Activated CD8-positive, alpha-beta memory T cell treated with anti-CD3 and anti-CD28 coated beads for 48 hours (primary cell): ENCODE data around the gene ZNF599.
A peak's percentile ranks its signal among the peaks of the same experiment; 100 is the strongest.
"Not testable (repeated sequence)": the region's sequence is repeated elsewhere in the genome, so short reads cannot be mapped to it uniquely, and the experiment has no call there.

ENCODE experiments used
- DNase-seq, 3 experiments: peaks; one replicate each; pipeline ENCODE4 v3.0.0-alpha.2; 2020; ENCODE audit warnings: low read depth in 2 of 3, low spot score in 2 of 3

The ZNF599 gene

DNA sequence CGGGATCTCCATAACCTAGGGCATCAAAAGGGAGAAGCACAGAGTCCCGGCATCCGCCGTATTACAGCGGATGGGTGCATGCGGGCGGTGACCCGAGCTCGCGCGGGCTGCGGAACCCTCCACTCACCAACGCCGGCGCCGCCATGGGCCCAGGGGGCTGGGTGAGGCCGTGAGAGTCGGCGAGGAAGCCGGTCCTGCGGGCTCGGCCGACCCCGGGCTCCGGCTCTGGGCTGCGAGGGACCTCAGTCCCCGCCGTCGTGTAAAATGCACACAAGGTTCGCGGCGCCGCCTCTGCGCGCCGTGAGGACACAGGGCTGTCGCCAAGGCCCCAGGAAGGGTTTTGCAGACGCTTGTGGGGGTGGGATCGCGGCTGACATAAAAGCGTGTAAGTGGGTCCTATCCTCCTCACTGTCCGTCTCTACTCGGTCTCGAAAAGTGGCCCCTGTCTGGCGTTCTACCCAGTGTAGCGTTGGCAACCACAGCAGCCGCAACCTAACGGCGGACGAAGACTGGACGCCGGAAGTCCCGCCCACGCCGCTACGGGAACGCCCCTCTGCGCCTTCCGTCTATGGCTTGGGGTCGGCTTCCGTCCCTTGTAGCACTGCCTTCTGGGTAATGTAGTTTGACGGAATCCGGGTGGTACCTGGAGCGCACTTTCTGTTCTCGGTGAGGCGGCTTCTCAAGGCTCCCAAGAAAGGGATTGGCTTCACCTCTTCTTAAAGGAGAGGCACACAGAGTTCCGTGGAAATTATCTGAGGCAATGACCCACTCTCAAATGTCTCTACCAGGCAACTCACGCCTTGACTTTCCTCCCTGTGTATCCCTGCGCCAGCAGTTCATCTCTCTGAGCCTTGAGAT lies at the start of gene ZNF599:
Gene ZNF599 (minus strand): TSS at position 519 of the 858 bp plus-strand sequence. CDS start 374 bp downstream, at position 145.
- peak; percentile 74 to 80 (median 77) for DNase-seq

DNA sequence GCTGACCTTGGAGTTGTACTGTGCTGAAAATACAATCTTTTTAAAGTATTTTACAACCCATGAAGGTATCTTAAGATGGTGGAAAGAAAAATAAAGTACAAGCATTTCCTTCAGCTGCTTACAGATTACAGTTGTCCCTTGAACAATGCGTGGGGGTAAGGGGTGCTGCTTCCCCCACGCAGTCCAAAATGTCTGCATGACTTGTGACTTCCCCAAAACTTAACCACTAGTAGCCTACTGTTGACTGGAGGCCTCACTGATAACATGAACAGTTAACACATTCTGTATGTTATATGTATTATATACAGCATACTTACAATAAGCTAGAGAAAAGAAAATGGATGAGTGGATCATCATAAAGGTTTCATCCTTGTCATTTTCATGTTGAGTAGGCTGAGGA lies 45.3 kb upstream of the ZNF599 start:
- no peak for DNase-seq

DNA sequence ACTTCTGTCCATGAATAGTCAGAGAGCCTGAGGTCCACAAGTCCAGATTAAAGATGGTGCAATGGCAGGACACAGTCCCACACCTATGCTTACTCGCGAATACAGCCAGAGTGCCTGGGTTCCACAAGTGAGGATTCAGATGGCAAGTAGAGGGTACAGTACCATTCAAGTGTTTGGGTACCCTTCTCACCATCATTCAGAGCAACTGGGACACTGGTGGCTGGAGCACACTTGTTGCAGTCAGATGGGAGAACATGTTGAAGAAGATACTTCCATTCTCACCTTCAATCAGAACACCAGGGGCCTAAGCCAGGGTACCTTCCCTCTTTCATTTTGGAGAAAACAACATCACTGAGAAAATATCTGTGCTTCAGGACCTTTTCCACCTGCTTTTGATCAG lies 43.7 kb upstream of the ZNF599 start:
- no peak for DNase-seq

DNA sequence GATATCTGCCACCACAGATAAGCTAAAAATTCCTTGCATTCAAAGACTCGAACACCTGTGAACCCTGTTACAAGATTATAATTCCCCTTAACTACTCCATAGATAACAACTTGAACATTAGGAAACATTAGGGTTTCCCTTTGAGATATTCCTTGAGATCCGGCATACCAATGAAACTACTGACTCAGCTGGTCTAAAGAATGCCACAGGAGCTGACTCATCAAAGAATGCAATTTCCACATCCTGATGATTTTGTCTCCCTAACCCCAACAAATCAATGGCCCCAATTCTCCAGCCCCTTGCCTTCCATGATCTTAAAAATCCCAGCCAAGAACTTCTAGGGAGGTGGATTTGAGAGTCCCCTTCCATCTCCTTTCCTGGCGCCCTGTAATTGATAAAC lies 35.6 kb upstream of the ZNF599 start:
- DNase-seq = no peak

DNA sequence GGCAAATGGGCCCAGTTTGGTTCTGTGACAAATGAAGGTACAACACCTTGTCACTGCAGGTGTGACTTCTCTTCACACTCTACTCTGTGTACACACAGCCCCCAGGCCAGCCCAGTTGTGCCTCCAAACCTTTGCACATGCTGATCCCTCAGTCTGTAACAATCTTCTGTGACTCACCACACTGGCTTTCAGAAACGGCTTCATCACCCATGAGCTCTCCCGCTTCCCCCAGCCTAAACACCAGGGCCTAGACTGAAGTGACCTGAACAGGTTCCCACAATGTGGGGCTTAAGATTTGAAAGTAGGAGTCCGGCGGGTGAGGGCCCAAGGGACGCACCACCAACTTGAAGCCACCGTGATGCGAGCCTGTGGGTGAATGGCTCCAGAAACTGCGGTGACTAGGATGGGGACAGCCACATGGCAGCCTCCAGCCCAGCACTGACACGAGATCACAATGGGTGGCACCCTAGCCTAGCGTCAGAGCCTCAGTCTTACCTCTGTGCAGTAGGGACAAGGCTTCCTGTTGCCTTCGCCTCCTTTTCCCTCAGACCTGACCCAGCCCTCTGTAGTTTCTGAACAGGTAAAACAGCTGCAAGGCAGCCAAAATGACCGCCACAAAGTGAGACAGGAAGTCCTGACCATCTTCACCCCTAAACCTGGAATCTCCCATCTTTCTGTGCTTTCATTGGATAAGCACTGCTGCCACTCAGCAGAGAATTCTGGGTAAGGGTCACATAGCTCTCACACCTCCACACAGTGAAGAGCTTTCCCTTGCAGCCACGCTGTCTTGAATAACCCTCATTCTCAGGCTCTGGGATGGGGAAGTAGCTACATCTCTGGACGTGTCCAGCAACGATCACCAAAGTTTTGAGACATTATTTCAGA lies 34.2 kb upstream of the ZNF599 start:
- DNase-seq = no peak

DNA sequence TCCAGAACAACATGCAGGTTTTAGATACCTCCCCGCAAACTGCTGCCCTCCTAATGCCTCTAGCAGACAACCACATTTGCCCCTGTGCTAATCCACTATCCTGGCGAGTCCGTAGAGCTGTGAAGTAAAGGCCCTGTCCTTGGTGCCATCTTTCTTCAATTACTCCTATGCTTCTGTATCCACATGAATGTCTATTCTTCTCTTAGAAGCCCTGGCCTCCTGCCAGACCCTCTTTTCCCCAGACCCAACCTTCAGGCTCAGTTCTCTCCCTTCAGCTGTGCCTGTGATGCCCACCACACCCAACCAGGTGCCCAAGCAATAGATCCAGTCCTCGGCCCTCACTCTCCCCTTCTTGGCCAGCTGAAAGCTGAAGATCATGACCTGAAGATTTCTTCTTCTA lies 31.1 kb upstream of the ZNF599 start:
- DNase-seq = no peak

DNA sequence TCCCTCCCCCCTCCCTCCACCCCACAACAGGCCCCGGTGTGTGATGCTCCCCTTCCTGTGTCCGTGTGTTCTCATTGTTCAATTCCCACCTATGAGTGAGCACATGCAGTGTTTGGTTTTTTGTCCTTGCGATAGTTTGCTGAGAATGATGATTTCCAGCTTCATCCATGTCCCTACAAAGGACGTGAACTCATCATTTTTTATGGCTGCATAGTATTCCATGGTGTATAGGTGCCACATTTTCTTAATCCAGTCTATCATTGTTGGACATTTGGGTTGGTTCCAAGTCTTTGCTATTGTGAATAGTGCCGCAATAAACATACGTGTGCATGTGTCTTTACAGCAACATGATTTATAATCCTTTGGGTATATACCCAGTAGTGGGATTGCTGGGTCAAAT lies 23.9 kb upstream of the ZNF599 start:
- DNase-seq = not testable (repeated sequence)

DNA sequence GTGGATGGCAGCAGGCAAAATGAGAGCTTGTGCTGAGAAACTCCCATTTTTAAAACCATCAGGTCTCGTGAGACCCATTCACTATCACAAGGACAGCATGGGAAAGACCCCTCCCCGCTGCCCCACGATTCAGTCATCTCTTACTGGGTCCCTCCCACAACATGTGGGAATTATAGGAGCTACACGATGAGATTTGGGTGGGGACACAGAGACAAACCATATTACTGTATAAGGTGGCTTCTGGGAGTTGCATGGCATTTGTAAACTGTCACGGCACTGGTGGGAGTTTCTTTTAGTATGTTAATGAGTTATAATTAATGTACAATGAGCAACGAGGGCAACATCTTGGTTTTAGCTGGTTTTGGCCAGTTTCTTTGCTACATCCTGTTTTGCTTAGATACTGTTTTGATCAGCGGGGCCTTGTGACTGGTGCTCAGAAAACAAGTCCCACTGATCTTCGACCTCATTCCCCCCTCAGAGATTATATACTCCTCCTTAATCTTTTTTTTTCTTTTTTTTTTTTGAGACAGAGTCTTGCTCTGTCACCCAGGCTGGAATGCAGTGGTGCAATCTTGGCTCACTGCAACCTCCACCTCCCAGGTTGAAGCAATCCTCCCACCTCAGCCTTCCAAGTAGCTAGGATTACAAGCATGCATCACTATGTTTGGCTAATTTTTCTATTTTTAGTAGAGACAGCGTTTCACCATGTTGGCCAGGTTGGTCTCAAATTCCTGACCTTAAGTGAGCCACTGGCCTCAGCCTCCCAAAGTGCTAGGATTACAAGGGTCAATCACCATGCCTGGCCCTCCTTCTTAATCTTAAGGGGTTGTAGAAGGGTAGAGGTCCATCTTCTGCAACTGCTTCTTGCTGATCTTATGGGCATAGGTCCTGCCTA lies 21.3 kb upstream of the ZNF599 start:
- DNase-seq = no peak

DNA sequence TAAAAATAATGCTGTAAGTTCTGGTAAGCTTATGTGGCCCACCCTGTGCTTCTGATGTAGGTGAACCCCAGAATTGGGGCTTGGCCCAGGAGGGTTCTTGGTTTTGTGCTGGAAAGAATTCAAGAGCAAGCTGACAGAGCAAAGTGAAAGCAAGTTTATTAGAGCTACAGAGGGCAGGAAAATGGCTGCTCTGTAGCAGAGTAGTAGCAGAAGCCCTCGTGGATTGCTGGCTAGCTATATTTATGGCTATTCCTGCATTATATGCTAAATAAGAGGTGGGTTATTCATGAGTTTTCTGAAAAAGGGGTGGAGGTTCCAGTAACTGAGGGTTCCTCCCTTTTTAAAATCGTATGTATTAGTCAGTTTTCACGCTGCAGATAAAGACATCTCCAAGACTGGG lies 20.6 kb upstream of the ZNF599 start:
- no peak for DNase-seq

DNA sequence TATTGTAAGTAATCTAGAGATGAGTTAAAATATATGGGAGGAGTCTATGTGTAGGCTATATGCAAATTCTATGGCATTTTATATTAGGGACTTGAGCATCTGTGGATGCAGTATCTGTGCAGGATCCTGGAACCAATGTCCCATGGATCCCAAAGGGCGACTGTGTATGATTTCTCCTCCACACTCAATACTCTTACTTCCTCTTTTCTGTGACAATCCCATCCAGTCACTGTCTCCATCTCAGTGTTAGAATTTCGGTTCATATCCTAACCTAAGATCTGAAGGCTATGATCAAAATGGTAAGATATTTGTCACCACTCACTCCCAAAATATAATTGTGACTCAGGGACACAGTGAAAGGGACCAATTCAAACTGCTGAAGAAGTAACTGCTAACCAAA lies 15.1 kb upstream of the ZNF599 start:
- DNase-seq = no peak

DNA sequence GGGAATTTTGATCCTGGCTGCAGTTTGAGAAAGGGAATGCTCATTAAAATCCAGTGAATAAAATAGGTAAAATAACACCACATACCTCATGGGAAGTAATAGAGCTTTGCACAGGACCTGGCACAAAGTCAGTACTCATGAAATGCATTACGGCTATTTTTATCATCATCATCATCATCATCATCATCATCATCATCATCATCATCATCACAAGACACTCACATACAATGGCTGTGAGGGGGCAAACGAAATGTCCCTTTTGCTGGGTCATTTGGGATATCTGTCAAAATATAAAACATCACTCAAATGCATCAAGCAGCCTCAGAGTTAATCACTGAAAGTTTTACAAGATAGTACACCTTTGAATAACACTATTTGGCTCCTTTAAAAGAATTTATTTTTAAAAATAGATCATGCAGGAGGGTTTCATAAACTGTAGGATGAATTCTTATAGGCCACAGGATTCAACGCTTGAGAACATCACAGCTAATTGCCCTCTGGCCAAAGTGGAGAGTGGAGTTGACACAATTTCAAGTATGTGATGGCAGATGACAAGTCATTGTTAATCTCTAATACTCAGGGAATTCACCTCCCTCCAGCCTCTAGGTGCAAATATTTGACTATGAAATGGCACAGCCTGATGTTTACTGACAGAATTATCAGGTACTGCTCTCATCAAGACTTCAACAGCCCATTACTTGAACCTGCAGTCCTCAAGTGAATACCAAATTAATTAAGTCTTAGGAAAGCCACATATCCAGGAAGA lies 14.2 kb upstream of the ZNF599 start:
- DNase-seq = no peak

DNA sequence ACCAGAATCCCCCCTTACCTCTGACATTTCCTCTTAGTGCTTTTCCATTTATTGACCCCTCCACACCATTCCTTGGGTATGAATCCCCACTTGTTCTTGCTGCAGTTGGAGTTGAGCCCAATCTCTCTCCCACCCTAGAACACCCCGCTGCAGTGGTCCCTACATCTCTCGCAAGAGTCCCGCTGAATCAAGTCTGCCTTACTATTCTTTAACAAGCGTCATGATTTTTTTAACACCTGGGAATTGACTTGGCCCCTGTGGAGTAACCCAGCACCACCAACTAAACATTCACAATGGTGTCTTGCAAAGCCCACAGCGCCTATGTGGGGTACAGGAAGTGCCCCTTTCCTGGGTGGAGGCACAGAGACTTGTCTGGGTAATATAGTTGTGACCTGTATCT lies 13.2 kb upstream of the ZNF599 start:
- no peak for DNase-seq

DNA sequence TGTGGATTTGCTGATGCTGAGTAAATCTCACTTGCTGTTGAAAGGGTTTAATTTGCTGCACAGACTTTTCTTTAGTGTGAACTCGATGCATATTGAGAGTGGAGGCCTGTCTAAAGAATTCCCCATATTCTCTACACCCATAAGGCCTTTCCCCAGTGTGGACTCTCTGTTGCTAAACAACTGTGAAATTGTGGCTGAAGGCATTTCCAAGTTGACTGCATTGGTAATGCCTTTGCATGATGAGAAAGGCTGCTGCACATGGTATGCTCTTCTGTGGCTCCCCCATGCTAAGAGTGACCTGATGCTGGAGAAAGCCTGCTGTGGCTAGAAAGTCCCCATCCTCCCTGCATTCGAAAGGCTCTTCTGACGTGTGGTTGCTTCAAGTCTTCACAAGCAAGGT lies 6.6 kb upstream of the ZNF599 start:
- DNase-seq = no peak

DNA sequence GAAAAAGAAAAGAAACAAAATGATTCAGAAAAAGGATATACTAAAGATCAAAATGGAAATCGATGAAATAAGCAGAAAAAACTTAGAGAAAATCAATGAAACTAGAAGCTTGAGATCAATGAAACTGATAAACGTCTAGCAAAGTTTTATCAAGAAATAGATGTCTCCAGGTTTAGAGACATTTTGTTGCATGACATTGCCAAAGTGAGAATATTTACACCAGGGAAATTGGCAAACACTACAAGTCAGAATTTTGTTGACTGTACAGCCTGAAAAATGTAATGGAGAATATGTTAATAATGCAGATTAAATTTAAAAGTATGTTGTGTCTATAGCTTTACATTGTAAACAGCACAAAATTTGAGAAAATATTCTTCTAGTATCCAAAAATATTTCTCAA lies 5.3 kb upstream of the ZNF599 start:
- no peak for DNase-seq

DNA sequence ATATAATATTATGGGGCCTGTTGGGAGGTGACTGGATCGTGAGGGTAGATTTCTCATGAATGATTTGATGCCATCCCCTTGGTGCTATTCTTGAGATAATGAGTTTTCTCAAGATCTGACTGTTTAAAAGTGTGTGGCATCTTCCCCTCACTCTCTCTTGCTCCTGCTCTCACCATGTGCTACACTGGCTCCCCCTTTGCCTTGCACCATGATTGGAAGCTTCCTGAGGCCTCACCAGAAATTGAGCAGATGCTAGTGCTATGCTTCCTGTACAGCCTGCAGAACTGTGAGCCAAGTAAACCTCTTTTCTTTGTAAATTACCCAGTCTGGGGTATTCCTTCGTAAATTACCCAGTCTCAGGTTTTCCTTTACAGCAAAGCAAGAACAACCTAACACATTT lies 1.8 kb upstream of the ZNF599 start:
- no peak for DNase-seq

DNA sequence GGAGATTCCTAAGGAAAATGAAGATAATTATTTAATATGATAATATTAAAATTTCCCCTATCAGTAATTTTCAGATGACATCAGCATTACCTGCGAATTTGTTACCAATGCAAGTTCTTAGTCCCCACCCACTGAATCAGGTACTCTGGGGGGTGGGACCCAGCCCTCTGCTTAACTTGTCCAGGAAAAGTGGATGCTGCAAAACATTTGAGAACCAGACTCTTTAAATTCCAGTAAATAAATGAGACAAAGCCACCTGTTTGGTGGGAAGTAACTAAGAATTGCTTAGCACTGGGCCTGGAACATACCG lies 495 bp upstream of the ZNF599 start:
- no peak for DNase-seq

DNA sequence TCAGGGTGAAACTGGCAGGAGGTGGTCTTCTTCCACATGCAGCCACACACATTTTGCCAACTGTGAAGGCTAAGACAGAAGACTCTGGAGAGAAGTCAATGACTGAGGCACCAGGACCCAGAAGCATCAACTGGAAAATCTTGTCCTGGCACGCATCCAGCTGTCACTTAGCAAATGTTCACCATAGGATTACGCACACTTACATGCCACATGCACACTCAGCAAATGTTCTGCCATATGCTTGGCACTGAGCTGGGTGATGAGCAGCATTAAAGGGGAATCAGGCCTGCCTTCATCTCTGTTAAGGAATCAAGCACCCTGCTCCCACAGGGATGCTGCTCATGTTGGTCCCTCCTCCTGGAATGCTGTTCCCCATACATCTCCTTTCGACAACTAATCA lies 5.1 kb downstream of the ZNF599 start:
- no peak for DNase-seq

DNA sequence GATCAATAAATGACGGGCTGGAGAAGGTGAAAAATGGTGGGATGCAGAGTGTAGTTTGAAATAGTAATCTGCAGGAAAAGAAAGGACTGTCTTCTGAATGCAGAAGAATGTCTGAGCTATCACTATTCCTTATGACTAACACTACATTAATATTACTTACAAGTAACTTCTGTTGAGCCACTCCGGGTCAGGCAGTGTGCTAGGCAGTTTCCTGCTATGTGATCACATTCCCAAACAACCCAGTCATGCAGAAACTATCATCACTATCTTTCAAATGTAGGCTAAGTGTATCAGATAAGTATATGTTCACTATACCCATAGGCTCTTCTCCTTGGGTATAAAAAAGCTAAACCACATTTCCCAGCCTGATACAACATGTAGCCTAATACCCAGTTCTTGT lies 6.6 kb downstream of the ZNF599 start:
- no peak for DNase-seq

DNA sequence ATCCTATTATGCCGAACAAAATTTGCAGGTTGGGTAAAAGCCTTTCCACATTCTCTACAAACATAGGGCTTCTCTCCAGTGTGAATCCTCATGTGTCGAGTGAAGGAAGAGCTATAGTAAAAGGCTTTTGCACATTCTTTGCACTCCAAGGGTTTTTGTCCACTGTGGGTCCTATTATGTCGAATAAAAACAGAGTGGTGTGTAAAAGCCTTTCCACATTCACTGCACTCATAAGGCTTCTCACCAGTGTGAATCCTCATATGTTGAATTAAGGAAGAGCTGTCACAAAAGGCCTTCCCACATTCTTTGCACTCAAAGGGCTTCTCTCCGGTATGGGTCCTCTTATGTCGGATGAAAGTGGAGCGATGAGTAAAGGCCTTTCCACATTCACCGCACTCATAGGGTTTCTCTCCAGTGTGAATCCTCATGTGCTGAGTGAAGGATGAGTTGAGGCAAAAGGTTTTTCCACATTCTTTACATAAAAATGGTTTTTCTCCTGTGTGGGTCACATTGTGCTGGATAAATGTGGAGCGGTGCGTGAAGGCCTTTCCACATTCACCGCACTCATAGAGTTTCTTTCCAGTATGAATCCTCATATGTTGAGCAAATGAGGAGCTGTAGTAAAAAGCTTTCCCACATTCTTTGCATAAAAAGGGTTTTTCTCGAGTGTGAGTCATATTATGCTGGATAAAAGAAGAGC lies 13.6 kb downstream of the ZNF599 start:
- no peak for DNase-seq

DNA sequence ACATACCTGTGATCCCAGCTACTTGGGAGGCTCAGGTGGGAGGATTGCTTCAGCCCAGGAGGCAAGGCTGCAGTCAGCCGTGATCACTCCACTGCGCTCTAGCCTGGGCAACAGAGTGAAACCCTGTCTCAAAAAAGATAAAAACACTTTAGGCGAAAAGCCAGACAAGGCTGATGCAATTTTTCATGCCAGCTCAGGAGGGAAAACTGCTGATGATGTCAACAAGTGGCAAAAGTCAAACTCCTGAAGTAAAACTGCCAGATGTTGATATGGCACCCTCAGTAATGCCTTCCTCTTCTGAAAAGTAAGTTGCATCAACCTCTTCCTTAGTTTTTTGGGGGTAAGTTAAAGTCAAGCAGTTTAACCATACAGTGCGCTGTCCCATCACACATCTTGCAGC lies 15.6 kb downstream of the ZNF599 start:
- DNase-seq = no peak
